CD4-positive, alpha-beta T cell treated with Interleukin-15 for 4 hours (primary cell): Measurements from ENCODE around the gene LPP.
A peak's percentile ranks its signal among the peaks of the same experiment; 100 is the strongest.

Experiments used
- DNase-seq: peaks from one replicate; pipeline ENCODE4 v3.0.0-alpha.2; 2020; ENCODE audit warnings: low spot score

The LPP gene

GRCh38 chr3:188711881-188712247 is 557.9 kb downstream of the LPP start:
- no peak for DNase-seq

- DNase-seq = no peak
Measured at GRCh38 chr3:188712248-188712924, 558.4 kb downstream of the LPP start.

- no peak for DNase-seq
Measured at GRCh38 chr3:188712991-188713390, 559.0 kb downstream of the LPP start.

- DNase-seq = no peak
Measured at GRCh38 chr3:188719545-188719944, 565.6 kb downstream of the LPP start.

GRCh38 chr3:188720215-188720614 is 566.3 kb downstream of the LPP start:
- DNase-seq = no peak

GRCh38 chr3:188720636-188721035 is 566.7 kb downstream of the LPP start:
- no peak for DNase-seq

- DNase-seq = no peak
Measured at GRCh38 chr3:188721312-188721711, 567.4 kb downstream of the LPP start.

- no peak for DNase-seq
Measured at GRCh38 chr3:188721990-188722389, 568.0 kb downstream of the LPP start.

GRCh38 chr3:188722963-188723362 is 569.0 kb downstream of the LPP start:
- DNase-seq = no peak

GRCh38 chr3:188727052-188727451 is 573.1 kb downstream of the LPP start:
- no peak for DNase-seq

GRCh38 chr3:188728371-188728896 is 574.5 kb downstream of the LPP start:
- no peak for DNase-seq

- DNase-seq = no peak
Measured at GRCh38 chr3:188729422-188729821, 575.5 kb downstream of the LPP start.

- no peak for DNase-seq
Measured at GRCh38 chr3:188734395-188734794, 580.4 kb downstream of the LPP start.

GRCh38 chr3:188739511-188739910 is 585.6 kb downstream of the LPP start:
- DNase-seq = no peak

- DNase-seq = no peak
Measured at GRCh38 chr3:188740010-188740409, 586.1 kb downstream of the LPP start.

GRCh38 chr3:188742755-188743550 is 589.0 kb downstream of the LPP start:
- no peak for DNase-seq

GRCh38 chr3:188744166-188744565 is 590.2 kb downstream of the LPP start:
- no peak for DNase-seq

GRCh38 chr3:188745031-188745430 is 591.1 kb downstream of the LPP start:
- no peak for DNase-seq

GRCh38 chr3:188746291-188746783 is 592.4 kb downstream of the LPP start:
- DNase-seq = no peak

- no peak for DNase-seq
Measured at GRCh38 chr3:188747489-188747888, 593.5 kb downstream of the LPP start.

- DNase-seq = peak; percentile 75
Measured at GRCh38 chr3:188749010-188749617, 595.2 kb downstream of the LPP start.

- no peak for DNase-seq
Measured at GRCh38 chr3:188749830-188750229, 595.9 kb downstream of the LPP start.

GRCh38 chr3:188750617-188751016 is 596.7 kb downstream of the LPP start:
- no peak for DNase-seq
